Dendritic cell treated with granulocyte-macrophage colony-stimulating factor and Interleukin-4, amounts not matched to agents 40 ng/mL and 50 ng/mL, for 4 days (primary cell): Measurements from ENCODE around the gene SFTPA2.
"Not testable (repeated sequence)": the region's sequence is repeated elsewhere in the genome, so short reads cannot be mapped to it uniquely, and the experiment has no call there.

ENCODE experiments used
- H3K27ac Mint-ChIP-seq: one replicate; pipeline ENCODE4 v1.8.0; 2022; ENCODE audit warnings: mild to moderate bottlenecking, mixed read lengths
- H3K27me3 Mint-ChIP-seq: one replicate; pipeline ENCODE4 v1.8.0; 2022; ENCODE audit warnings: mild to moderate bottlenecking, mixed read lengths
- H3K36me3 Mint-ChIP-seq: one replicate; pipeline ENCODE4 v1.8.0; 2022; ENCODE audit warnings: low read depth, mixed read lengths
- H3K4me1 Mint-ChIP-seq: one replicate; pipeline ENCODE4 v1.8.0; 2022; ENCODE audit warnings: low read depth, mixed read lengths
- H3K4me3 Mint-ChIP-seq: one replicate; pipeline ENCODE4 v1.8.0; 2022; ENCODE audit warnings: mild to moderate bottlenecking, moderate library complexity, mixed read lengths
- H3K9me3 Mint-ChIP-seq: one replicate; pipeline ENCODE4 v1.8.0; 2022; ENCODE audit warnings: mixed read lengths
- intact Hi-C: fragments of 100-400 bp; cut with micrococcal nuclease; formaldehyde crosslinking; loops from one replicate; pipeline ENCODE4 v1.15.0; 2022

SFTPA2 gene

DNA sequence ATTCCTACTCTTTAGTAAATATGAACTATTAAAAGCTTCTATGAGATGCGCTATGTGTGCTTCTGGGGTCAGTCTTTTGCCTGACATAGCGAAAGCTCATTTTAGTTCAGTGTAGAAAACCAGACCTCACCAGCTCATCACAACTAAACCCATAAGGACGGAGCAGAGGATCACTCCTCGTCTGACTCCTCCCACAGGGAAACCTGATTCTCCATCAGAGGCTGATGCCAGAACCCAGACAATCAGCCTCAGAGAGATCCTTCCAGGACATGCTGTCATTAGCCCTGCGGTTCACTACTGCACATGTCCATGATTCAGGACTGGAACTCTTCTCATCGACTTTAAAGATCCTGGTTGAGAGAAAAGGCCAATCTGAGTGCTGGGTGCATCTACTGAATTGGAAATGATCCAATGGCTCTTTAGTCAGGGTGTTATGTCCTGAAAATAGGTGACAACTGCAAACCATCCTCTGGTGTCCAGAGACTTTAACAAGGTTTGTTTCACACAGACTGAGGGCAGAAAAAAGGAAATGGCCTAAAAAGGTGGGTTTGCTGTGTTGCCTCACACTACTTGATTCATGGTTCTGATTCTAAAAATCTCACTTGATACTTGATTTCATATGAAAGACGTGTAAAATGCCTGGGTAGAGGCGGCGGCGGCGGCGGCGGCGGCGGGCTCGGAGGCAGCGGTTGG, 48.2 kb downstream of the SFTPA2 start, which contains the start of gene EIF5AL1:
TSS of gene EIF5AL1 (plus strand) at position 643 of the 693 bp plus-strand sequence. CDS start 117 bp downstream, outside the sequence.
- intact Hi-C loops, H3K4me3 Mint-ChIP-seq, H3K9me3 Mint-ChIP-seq, H3K36me3 Mint-ChIP-seq, H3K27ac Mint-ChIP-seq, H3K4me1 Mint-ChIP-seq: not testable (repeated sequence)
- peaks cover 13% of the 10 kb centered on the region for H3K27me3 Mint-ChIP-seq

DNA sequence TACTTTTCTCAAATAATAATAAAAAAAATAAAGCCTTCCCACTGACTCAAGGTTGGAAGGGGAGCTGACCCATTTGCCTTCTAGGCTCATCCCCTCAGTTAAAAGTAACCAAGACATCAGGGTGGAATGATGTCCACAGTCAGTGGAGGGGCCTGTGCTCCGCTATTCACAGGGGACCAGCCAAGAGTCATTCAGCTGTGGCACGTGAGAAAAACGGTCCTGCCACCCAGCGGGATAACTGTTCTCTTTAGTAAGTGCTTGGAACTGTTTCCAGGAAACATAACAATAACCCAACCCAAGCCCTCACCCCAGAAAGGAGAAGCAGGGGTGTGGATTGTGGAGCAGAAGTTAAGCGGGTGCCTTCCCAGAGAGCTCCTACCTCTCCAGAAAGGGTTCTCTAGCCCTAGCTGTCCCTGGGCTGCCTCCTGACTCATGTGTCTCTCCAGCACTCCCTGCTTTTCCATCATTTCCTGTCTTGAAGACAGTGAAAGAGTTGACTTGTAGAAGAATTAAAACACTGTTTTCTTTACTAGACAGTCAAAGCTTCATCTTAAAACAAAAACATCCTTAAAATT, 50.2 kb downstream of the SFTPA2 start:
- H3K27ac Mint-ChIP-seq, H3K36me3 Mint-ChIP-seq, H3K4me1 Mint-ChIP-seq, H3K9me3 Mint-ChIP-seq, H3K4me3 Mint-ChIP-seq, intact Hi-C loops: not testable (repeated sequence)
- peaks cover 24% of the 10 kb centered on the region for H3K27me3 Mint-ChIP-seq

DNA sequence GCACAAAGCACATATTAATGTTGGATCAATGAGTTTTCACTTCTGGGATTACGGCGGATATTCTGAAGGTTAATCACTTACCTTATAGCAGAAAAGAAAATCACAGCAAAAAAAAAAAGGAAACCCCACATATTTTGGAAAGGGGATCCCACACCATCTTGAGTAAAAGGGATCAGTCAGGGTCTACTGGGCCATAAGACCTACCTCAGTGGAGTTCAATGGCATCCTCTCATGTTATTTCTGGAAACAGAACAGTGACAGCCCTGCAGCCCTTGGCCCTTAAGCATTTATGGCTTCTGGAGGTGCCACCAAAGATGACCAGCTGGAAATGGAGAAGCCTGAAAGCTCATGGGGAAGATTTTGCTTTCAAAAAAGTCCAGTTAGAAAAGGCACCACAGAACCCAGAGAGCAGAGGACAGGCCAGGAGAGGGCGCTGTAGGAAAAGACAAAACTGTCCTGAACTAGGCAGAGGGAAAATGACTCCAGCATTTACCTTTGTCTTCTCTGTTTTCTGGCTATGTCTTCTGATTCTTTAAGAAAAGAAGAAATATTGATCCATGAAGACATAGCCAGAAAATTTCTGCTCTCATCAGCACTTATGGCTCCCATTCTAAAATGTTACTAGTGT, 50.8 kb downstream of the SFTPA2 start:
- H3K36me3 Mint-ChIP-seq, H3K4me1 Mint-ChIP-seq, H3K9me3 Mint-ChIP-seq, intact Hi-C loops, H3K27ac Mint-ChIP-seq, H3K4me3 Mint-ChIP-seq: not testable (repeated sequence)
- peaks cover 24% of the 10 kb centered on the region for H3K27me3 Mint-ChIP-seq

DNA sequence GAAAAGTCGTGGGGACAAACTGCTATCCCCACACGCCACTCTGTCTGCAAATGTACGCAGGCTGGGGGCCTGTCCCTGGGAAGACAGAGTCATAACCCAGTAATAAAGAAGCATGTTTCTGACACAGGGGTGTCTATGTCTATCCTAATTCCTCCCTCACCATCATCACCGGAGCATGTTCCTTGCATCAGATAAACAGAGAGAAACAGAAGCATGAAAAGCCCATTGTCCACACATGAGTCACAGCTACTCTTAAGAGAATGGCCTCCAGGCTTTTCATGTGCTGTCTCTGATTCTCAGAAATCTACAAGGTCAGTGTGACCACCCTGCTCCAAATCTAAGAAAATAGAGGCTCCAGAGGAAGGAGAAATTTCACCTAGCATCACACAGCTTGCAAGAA, 52.0 kb downstream of the SFTPA2 start:
- H3K4me3 Mint-ChIP-seq, H3K9me3 Mint-ChIP-seq, H3K4me1 Mint-ChIP-seq, intact Hi-C loops, H3K27ac Mint-ChIP-seq, H3K36me3 Mint-ChIP-seq: not testable (repeated sequence)
- H3K27me3 Mint-ChIP-seq, result peaks cover 29% of the 10 kb centered on the region

DNA sequence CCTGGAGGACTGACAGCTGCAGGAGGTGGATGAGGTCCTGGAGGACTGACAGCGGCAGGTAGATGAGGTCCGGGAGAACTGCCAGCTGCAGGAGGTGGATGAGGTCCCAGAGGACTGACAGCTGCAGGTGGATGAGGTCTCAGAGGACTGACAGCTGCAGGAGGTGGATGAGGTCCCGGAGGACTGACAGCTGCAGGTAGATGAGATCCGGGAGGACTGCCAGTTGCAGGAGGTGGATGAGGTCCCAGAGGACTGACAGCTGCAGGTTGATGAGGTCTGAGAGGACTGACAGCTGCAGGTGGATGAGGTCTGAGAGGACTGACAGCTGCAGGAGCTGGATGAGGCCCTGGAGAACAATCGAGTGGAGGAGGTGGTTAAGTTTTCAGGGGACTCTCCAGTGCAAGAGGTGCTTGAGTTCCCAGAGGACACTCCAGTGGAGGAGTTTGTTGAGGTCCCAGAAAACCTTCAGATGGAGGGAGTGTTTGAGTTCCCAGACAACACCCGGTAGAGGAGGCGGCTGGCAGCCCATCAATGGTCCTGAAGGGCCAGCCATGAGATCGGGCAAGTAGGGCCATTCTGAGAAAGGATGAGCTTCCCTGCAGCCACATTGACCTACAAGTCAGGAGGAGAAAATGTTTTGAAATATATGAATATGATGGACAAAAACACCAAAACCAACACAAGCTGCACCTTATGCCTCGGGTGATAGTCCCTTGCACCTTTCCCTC, 52.6 kb downstream of the SFTPA2 start:
- no peak overlapping the region for H3K27ac Mint-ChIP-seq
- intact Hi-C loops, result no loop called here
- H3K27me3 Mint-ChIP-seq, result peaks cover 35% of the 10 kb centered on the region

More for the DNA sequence above, 52.6 kb downstream of the SFTPA2 start:
- Mint-ChIP-seq H3K9me3 (no peaks in the 10 kb centered on the region), H3K36me3 (no peaks in the 10 kb centered on the region), H3K4me1 (no peaks in the 10 kb centered on the region), H3K4me3 (no peak overlapping the region)
